Esophagus muscularis mucosa (tissue), 3 donors: Measurements from ENCODE around the gene HM13.

Experiments used
- CTCF ChIP-seq, 3 experiments: fragments of 200-600 bp in 2 of 3; fragments of 450-650 bp in 1 of 3; sonication (generic) in 2 of 3; IDR thresholded peaks; one replicate each; pipeline ENCODE4 v1.5.1; 2017 to 2019; ENCODE audit warnings: antibody characterized with exemption in 3 of 3, mild to moderate bottlenecking in 2 of 3, moderate library complexity in 1 of 3
- POLR2A ChIP-seq: fragments of 450-650 bp; IDR thresholded peaks from one replicate; pipeline ENCODE4 v1.6.1; 2017; ENCODE audit warnings: antibody characterized with exemption, moderate library complexity, mild to moderate bottlenecking, low read depth

- TF ChIP-seq CTCF (IDR thresholded peaks at IDR 0.05) (no peak), POLR2A (no peak)
These were observed 21.1 kb downstream of the HM13 start for GRCh38 chr20:31535298-31535697.
